Measurements from ENCODE around the gene MFSD2B.

MFSD2B gene

DNA sequence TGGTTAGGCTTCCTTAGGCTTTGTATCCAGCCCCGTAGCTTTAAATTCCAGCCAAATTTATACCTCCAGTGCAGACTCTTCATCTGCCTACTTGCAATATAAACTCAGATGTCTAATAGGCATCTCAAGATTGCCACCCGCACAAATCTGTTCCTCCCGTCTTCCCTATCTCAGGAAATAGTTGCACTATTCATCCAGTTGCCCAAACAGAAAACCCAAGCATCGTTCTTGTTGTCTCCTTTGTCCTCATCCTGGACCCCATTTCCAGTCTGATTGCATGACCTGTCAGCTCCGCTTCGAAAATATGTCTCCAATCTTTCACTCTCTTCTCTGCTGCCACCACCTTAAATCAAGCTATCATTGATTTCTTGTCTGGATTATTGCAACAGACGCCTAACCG is 41.9 kb downstream of the MFSD2B start:
- DNase-seq, result no peak

DNA sequence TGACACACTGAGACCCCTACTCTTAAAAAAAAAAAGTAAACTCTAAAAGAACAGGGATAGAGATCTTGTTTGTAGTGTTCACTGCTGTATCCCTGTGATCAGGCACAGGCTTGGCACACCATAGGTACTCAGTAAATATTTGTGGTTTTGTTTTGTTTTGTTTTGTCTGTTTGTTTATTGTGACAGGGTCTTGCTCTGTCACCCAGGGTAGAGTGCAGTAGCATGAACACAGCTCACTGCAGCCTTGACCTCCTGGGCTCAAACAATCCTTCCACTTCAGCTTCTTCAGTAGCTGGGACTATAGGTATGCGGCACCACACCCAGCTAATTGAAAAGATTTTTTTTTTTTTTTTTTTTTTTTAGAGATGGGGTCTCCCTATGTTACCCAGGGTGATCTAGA is 43.1 kb downstream of the MFSD2B start:
- DNase-seq, result no peak

DNA sequence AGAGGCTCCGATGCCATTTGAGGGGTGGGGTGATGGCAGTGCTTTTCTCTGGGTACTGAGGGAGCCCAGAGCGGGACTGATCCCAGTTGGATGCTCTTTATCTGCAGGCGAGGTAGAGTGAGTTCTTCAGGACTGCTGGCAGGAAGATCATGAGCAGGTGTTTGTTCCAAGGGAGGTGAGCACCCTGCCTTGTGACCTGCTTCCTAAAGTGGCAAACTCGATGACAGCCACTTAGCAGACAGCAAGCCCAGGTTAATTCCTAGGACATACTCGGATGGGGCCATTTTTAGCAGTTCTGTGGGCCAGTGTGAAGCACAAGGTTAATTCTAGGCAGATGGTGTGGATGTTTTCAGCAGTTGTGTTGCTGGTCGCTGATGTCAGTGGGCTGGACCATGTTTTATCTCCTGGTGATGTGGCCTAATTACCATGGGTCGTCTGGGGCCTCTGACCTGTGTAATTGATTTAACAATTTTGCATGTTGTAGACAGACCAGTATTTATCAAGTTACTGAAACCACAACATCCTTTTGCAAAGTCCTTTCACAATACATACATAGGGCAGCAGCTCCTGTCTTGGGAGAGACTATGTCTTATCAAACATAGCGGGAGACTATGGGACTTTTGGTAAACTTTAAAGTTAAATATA is 44.6 kb downstream of the MFSD2B start:
- no peak for DNase-seq

DNA sequence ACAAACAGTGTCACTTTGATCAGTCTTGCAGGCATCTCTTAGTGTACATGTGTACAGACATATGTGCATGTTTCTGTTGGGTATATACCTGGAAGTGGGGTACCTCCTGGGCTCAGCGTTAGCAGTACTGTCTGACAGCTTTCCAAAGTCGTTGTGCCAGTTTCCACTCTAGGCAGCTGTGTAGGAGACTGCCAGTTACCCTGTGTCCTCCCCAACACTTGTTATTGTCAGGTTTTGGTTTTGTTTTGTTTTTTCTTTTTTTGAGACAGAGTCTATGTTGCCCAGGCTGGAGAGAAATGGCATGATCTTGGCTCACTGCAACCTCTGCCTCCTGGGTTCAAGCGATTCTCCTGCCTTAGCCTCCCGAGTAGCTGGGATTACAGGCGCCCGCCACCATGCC is 45.9 kb downstream of the MFSD2B start:
- no peak for DNase-seq

DNA sequence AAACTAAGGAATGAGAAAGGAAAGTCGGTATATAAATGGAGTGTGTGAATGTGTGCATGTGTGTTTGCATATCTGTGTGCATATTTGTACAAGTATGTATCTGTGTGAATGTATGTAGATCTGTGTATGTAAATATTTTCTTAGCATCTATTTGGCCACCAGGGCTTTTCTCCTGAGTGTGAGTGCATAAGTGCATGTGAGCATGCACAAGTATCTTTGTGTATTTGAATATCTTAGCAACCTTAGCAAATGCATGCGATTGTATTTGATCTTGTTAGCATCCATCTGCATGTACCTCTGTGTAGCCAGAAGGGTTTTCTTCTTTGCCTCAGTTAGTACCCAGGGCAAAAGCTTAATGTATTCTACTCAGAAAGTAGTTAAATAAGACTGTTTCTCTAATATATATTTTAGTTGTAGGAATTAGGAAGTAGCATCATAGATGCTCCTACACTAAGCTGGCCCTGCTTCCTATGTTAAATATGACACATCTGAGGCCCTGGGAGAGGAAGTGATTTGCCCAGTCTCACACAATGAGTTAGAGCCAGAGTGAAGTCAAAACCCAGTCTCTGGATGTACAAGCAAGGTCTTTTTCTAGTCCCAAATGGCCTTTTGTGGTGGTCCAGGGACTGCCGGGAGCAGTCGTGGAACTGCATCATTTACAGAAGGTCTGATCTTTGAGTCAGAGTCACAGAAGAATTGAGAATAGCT is 48.8 kb downstream of the MFSD2B start:
- no peak for DNase-seq

DNA sequence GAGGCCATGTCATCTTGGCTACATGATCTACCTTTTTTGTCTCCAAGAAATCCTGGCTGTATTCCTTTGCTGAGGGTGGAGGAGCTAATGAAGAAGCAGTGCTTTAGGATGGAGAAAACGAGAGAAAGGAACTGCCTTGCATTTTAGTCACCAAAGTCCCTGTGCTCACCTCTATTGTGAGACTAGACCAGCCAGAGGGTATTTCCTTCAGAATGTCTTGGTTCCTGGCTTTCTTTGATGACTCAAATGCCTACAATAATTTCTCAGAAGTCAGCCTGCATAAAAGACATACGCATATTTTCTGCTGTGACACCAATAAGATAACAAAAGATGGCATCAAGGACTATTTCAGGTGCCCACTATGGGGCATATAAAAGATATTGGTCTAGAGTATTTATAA is 55.5 kb downstream of the MFSD2B start:
- no peak for DNase-seq

DNA sequence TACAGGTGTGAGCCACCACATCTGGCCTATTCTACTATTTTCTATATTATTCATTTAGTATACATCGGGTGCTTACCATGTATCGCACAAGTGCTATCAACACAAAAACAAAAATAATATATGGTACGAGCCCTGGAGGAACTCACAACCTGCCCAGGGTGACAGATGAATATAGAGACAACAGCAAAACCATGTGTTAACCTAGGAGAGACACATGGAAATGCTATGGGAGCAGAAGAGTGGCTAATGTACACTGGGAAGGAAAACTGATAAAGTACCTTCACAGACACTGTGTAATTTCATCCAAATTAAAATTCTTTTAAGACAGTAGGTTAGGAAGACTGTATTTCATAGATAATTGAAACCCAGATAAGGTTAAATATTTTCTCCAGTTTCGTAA is 62.4 kb downstream of the MFSD2B start:
- DNase-seq, result no peak

DNA sequence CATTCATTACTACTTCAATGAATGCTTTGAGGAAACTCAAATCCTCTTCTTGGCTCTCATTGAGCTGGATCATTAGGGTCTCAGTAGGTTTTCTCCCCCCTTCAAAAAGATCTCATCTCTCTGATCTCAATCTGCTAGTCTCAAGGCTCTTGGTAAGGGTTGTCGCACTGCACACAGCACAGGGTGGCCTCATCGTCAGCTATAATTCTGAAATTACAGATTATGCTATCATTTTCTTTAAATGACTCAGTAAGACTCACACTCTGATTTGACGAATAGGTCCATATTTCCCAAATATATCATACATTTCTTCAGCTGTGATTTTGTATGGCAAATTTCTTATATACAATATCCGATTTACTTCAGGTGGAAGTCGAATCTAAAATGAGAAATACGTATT is 63.9 kb downstream of the MFSD2B start:
- DNase-seq, result no peak

DNA sequence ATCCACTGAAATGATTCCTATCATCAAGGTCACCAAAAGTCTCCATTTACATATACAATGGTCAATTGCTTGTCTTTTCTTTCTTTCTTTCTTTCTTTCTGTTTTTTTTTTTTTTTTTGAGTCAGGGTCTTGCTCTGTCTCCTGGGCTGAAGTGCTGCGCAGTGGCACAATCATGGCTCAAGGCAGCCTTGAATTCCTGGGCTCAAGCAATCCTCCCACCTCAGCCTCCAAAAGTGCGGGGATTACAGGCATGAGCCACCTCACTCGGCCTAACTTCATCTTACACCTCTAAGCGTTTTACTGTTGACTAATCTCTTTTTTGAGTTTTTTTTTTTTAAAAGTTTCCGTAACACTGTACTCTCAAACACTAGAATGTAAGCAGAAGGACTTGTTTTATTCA is 65.4 kb downstream of the MFSD2B start:
- DNase-seq, result no peak

Data from NCI-H748 treated with DMSO at 0.1 percent for 48 hours (cell line).